GM21825 (cell line): ENCODE data around the gene DGCR6L.
"Not testable (repeated sequence)": the region's sequence is repeated elsewhere in the genome, so short reads cannot be mapped to it uniquely, and the experiment has no call there.

ENCODE experiments used
- ATAC-seq: cut with Tn5 transposase; IDR thresholded peaks from one replicate; pipeline ENCODE4 v1.9.1; 2021; ENCODE audit warnings: mild to moderate bottlenecking, moderate library complexity; ENCODE audit not compliant: unreplicated experiment

Gene DGCR6L

GRCh38 chr22:20319745-20320658, at the start of gene DGCR6L:
Gene DGCR6L, minus strand, starts transcription at chr22:20320060. Its CDS starts 72 bp downstream, at chr22:20319988.
- peak; percentile 67 for ATAC-seq

DNA sequence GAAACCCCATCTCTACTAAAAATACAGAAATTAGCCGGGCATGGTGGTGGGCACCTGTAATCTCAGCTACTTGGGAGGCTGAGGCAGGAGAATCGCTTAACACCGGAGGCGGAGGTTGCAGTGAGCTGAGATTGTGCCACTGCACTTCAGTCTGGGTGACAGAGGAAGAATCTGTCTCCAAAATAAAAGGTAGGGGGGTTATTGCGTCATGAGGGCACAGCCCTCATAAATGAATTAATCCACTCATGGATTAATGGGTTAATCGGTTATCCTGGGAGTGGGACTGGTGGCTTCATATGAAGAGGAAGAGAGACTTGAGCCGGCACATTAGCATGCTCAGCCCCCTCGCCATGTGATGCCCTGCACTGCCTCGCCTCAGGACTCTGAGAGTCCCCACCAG, 49.0 kb upstream of the DGCR6L start:
- ATAC-seq: not testable (repeated sequence)

GRCh38 chr22:20366841-20367240, 47.0 kb upstream of the DGCR6L start:
- ATAC-seq: not testable (repeated sequence)

DNA sequence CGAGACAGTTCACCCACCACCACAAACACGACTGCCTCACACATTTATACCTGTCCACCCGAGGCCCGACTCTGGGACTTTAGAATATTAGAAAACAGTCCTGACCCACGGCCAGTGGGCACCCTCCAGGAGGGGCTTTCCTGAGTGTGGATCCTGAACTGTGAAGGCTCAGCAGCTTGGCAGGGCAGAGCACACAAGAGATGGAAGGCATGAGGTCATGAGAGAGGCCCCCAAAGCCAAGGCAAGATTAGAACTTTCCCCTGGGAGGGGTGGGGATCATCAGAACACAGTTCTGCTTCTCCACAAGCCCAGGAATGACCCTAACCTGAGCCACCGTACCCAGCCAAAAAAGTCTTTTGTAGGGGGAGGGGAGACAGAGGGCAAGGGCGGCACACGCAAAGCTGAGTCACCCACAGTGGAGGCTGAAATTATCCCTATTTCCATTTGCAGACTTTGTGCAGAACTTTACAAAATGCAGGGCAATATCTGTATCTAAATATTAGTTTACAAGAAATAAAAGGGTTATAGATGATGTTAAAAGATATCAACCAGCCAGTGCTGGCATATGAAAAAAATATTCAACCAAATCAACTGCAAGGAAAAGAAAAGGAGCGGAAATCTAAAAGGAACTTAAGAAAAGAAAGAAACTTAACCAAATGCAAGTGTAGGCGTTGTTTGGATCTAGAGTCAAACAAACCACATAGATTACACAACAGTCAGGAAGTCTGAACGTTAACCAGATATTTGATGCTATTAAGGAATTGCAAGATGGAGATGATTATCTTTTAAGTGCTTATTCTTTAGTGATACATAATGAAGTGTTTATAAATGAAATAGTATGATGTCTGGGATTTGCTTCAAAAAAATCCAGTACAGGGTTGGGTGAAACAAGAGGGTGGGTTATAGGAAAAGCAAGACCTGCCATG, 44.7 kb upstream of the DGCR6L start:
- not testable (repeated sequence) for ATAC-seq

- not testable (repeated sequence) for ATAC-seq
Measured at GRCh38 chr22:20362403-20362802, 42.5 kb upstream of the DGCR6L start.

- ATAC-seq: not testable (repeated sequence)
Measured at GRCh38 chr22:20361752-20362229, 41.9 kb upstream of the DGCR6L start.

GRCh38 chr22:20360866-20361751, 41.2 kb upstream of the DGCR6L start:
- not testable (repeated sequence) for ATAC-seq

DNA sequence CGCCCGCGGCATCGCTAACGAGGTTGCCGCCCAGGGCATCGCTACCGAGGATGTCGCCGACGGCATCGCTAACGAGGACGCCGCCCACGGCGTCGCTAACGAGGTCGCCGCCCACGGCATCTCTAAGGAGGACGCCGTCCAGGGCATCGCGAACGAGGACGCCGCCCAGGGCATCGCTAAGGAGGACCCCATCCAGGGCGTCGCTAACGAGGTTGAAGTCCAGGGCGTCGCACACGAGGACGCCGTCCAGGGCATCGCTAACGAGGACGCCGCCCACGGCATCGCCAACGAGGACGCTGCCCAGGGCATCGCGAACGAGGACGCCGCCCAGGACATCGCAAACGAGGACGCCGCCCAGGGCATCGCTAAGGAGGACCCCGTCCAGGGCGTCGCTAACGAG, 40.4 kb upstream of the DGCR6L start:
- not testable (repeated sequence) for ATAC-seq

DNA sequence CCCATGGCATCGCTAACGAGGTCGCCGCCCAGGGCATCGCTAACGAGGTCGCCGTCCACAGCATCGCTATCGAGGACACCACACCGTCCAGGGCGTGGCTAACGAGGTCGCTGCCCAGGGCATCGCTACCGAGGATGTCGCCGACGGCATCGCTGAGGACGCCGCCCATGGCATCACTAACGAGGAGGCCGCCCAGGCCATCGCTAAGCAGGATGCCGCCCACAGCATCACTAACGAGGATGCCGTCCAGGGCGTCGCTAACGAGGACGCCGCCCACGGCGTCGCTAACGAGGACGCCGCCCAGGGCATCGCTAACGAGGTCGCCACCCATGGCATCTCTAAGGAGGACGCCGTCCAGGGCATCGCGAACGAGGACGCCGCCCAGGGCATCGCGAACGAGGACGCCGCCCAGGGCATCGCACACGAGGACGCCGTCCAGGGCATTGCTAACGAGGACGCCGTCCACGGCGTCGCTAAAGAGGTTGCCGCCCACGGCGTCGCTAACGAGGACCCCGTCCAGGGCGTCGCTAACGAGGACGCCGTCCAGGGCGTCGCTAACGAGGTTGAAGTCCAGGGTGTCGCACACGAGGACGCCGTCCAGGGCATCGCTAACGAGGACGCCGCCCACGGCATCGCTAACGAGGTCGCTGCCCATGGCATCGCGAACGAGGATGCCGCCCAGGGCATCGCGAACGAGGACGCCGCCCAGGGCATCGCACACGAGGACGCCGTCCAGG, 38.8 kb upstream of the DGCR6L start:
- ATAC-seq: not testable (repeated sequence)

DNA sequence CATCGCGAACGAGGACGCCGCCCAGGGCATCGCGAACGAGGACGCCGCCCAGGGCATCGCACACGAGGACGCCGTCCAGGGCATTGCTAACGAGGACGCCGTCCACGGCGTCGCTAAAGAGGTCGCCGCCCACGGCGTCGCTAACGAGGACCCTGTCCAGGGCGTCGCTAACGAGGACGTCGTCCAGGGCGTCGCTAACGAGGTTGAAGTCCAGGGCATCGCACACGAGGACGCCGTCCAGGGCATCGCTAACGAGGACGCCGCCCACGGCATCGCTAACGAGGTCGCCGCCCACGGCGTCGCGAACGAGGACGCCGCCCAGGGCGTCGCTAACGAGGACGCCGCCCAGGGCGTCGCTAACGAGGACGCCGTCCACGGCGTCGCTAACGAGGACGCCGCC, 38.1 kb upstream of the DGCR6L start:
- not testable (repeated sequence) for ATAC-seq

DNA sequence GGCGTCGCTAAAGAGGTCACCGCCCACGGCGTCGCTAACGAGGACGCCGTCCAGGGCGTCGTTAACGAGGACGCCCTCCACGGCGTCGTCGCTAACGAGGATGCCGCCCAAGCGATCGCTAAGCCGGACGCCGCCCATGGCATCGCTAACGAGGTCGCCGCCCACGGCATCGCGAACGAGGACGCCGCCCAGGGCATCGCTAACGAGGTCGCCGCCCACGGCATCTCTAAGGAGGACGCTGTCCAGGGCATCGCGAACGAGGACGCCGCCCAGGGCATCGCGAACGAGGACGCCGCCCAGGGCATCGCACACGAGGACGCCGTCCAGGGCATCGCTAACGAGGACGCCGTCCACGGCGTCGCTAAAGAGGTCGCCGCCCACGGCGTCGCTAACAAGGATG, 37.0 kb upstream of the DGCR6L start:
- ATAC-seq: not testable (repeated sequence)

- not testable (repeated sequence) for ATAC-seq
Measured at GRCh38 chr22:20355939-20356636, 36.2 kb upstream of the DGCR6L start.

GRCh38 chr22:20354238-20354975, 34.5 kb upstream of the DGCR6L start:
- ATAC-seq: no peak

DNA sequence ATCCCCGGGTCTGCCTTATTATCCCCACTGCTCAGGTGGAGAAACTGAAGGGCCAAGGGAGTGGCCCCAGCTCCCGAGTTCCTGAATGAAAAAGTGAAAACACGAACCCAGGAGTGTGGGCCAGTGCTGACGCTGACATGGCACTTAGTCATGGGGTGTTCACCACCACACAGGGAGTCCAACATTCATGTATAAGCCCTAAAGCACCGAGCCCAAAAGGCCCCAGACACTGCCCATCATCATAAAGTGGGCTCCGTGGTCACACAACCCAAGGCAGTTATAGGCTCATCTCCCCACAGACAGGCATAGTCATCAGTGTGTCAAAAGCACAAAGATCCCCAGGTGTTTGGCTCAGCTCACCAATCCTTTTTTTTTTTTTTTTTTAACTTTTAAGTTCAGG, 32.7 kb upstream of the DGCR6L start:
- ATAC-seq: not testable (repeated sequence)

DNA sequence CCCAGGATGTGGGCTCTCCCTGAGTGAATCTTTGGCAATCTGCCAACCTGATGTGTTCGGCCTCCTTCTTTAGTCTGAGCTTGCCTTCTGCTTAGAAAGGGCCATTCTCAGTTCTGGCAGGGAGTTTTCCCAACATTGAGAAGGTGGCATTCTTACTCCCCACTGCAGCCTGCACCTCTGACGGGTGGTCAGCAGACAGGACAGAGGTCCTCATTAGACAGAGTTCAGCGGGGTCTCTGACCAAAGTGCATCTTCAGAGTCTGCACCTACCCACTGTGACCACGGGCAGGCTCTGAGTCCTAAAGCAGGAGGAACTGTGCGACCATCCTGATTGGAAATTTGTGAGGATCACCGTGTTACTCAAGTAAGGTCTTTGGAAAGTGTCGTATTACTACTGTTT, 26.7 kb upstream of the DGCR6L start:
- ATAC-seq: not testable (repeated sequence)

GRCh38 chr22:20338291-20338690, 18.4 kb upstream of the DGCR6L start:
- ATAC-seq: not testable (repeated sequence)

DNA sequence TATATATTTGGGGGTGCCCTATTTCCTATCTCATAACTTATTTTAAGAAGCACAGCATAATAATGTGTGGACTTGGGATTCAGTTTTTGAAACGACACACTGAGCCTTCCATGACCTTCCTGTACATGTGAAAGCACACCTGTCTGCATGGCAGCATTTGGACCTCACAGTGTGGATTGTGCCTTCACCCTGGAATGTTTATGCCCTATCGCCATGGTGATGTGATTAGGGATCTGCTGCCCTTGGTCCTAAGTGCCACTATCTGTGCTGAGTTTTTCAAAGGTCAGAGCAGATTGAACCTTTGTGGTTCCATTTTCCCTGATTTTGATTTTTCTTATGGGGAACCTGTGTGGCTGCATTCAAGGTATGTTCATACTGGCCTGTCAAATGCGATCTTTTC, 17.9 kb upstream of the DGCR6L start:
- ATAC-seq: not testable (repeated sequence)

DNA sequence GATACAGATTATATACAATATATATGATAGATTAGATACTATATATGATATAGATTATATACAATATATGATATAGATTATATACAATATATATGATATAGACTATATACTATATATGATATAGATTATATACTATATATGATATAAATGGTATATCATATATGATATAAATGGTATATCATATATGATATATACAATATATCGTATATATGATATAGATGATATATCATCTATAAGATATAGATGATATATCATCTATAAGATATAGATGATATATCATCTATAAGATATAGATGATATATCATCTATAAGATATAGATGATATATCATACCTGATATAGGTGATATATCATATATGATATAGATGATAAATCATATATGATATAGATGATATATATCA, 16.7 kb upstream of the DGCR6L start:
- ATAC-seq: not testable (repeated sequence)
